Measurements from ENCODE around the gene TTBK1.

Gene TTBK1

DNA sequence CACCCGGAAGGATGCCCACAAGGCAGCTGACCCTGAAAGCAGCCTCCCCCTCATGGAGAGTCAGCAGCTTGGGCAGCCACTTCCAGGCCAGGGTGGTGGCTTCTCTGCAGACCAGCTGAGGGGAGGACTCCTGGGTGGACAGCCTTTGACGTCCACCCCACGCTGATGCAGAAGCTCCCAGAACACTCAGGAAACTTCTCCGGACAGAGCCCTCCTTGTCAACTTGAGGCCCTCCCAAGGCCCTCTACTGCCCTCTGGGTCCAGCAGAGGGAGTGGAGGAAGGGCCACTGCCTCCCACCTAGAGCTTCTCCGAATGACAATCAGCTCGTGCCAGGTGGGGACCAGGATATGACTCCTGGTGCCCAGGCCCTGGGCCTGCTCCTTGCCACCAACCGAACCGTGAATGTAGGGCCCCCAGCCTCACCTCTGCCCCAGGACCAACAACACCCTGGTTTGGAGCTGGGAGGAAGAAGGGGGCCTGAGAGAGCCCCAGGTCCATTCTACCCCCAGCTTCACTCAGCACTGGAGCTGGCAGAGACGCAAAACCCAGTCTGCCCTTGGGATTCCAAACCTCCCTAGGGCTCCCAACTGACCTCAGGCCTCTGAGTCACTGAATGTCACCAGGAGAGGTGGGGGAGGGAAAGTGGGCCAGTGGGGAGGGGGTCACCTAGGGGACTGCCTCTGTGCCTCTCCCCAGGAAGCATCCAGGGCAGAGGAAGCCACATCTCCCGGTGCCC lies 43.9 kb downstream of the TTBK1 start:
- TF ChIP-seq, protein P1, sequence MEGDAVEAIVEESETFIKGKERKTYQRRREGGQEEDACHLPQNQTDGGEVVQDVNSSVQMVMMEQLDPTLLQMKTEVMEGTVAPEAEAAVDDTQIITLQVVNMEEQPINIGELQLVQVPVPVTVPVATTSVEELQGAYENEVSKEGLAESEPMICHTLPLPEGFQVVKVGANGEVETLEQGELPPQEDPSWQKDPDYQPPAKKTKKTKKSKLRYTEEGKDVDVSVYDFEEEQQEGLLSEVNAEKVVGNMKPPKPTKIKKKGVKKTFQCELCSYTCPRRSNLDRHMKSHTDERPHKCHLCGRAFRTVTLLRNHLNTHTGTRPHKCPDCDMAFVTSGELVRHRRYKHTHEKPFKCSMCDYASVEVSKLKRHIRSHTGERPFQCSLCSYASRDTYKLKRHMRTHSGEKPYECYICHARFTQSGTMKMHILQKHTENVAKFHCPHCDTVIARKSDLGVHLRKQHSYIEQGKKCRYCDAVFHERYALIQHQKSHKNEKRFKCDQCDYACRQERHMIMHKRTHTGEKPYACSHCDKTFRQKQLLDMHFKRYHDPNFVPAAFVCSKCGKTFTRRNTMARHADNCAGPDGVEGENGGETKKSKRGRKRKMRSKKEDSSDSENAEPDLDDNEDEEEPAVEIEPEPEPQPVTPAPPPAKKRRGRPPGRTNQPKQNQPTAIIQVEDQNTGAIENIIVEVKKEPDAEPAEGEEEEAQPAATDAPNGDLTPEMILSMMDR (IDR thresholded peaks at IDR 0.05; ENCODE audit: insufficient read depth, low read length) = no peak
- TF ChIP-seq GABPA (IDR thresholded peaks at IDR 0.05; ENCODE audit: low read depth) (no peak), SPI1 (IDR thresholded peaks at IDR 0.05; ENCODE audit: borderline replicate concordance, low read depth) (no peak), POLR2AphosphoS5 (IDR thresholded peaks at IDR 0.05; ENCODE audit: low read depth) (no peak)
- TF ChIP-seq, protein P2, sequence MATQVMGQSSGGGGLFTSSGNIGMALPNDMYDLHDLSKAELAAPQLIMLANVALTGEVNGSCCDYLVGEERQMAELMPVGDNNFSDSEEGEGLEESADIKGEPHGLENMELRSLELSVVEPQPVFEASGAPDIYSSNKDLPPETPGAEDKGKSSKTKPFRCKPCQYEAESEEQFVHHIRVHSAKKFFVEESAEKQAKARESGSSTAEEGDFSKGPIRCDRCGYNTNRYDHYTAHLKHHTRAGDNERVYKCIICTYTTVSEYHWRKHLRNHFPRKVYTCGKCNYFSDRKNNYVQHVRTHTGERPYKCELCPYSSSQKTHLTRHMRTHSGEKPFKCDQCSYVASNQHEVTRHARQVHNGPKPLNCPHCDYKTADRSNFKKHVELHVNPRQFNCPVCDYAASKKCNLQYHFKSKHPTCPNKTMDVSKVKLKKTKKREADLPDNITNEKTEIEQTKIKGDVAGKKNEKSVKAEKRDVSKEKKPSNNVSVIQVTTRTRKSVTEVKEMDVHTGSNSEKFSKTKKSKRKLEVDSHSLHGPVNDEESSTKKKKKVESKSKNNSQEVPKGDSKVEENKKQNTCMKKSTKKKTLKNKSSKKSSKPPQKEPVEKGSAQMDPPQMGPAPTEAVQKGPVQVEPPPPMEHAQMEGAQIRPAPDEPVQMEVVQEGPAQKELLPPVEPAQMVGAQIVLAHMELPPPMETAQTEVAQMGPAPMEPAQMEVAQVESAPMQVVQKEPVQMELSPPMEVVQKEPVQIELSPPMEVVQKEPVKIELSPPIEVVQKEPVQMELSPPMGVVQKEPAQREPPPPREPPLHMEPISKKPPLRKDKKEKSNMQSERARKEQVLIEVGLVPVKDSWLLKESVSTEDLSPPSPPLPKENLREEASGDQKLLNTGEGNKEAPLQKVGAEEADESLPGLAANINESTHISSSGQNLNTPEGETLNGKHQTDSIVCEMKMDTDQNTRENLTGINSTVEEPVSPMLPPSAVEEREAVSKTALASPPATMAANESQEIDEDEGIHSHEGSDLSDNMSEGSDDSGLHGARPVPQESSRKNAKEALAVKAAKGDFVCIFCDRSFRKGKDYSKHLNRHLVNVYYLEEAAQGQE (IDR thresholded peaks at IDR 0.05; ENCODE audit: insufficient replicate concordance, low read depth) = no peak
- DNase-seq (ENCODE audit: low read depth in 1 of 2, low spot score in 1 of 2) = no peak
- peaks cover 28% of the 10 kb centered on the region for H3K27me3 ChIP-seq (ENCODE audit: insufficient read depth, poor library complexity, severe bottlenecking)
- no peak overlapping the region for H3K27ac ChIP-seq (replicated peaks)
- H3K4me3 ChIP-seq (replicated peaks; ENCODE audit: insufficient read depth, low read length) = no peak overlapping the region

DNA sequence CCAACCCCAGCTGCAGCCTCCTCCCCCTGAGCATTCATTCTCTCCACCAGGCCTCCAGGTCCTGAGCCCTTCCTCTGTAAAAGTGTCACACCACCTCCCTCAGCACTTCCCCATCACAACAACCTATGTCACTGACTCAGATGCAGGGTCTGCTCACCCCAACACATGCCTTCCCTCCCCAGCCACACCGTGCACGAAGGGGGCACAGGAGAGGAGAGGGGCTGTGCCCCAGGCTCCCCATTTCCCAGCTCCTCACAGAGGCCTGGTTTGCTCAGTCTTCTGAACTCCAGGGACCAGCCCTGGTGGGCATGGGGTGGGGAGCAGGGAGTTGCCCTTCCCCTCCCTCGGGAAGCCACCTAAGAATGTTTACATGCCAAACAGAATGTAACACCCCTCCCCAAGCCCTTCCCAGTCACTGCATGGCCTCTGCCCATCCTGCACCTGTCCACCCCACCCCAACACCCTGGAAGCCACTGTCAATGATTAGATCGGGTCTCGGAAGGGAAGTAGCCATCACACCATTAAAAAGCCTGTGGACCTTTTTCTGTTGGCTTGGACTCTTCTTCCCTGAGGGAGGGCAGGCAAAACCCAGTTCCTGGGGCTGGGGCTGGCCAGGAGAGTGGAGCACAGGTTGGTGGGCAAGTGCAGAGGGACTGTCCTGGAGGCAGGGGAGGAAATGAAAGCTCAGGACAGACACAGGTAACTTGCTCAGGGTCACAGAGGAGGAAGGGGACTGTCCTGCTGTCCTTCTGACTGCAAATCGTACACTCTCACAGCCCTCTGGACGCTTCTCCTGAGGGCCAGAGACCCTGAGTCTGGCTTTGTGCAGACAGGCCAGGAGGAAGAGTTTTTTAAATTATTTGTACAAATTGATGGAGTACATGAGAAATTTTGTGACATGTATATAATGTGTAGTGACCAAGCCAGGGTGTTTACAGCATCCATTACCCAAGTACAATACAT lies 44.7 kb downstream of the TTBK1 start:
- TF ChIP-seq, protein P1 (IDR thresholded peaks at IDR 0.05; ENCODE audit: insufficient read depth, low read length) = no peak
- TF ChIP-seq GABPA (IDR thresholded peaks at IDR 0.05; ENCODE audit: low read depth) = no peak
- no peak for TF ChIP-seq SPI1 (IDR thresholded peaks at IDR 0.05; ENCODE audit: borderline replicate concordance, low read depth)
- no peak for TF ChIP-seq POLR2AphosphoS5 (IDR thresholded peaks at IDR 0.05; ENCODE audit: low read depth)
- TF ChIP-seq, protein P2 (IDR thresholded peaks at IDR 0.05; ENCODE audit: insufficient replicate concordance, low read depth) = no peak
- DNase-seq (ENCODE audit: low read depth in 1 of 2, low spot score in 1 of 2) = no peak

DNA sequence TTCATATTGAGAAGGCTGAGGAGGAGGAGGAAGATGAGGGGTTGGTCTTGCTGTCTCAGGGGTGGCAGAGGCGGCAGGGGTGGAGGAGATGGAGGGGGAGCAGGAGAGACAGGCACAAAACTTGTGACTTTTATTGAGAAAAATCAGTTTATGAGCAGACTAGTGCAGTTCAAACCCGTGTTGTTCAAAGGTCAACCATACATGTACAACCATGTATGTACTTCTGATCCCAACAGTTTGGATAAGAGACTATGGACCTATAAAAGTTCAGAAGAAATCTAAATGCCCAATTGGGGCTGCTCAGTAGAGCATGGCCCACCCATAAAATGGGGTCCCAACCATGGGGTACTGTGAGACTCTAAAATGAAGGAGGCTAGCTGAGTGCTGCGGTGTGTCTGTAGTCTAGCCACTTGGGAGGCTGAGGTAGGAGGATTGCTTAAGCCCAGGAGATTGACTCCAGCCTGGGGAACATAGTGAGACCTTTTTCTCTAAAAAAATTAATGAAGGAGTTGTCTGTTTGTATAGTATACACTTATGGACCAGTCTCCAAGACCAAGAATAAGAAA lies 47.1 kb downstream of the TTBK1 start:
- TF ChIP-seq, protein P2 (IDR thresholded peaks at IDR 0.05; ENCODE audit: insufficient replicate concordance, low read depth) = no peak
- TF ChIP-seq SPI1 (IDR thresholded peaks at IDR 0.05; ENCODE audit: borderline replicate concordance, low read depth) = no peak
- TF ChIP-seq POLR2AphosphoS5 (IDR thresholded peaks at IDR 0.05; ENCODE audit: low read depth) = no peak
- no peak for TF ChIP-seq GABPA (IDR thresholded peaks at IDR 0.05; ENCODE audit: low read depth)
- TF ChIP-seq, protein P1 (IDR thresholded peaks at IDR 0.05; ENCODE audit: insufficient read depth, low read length) = no peak
- H3K27me3 ChIP-seq (ENCODE audit: insufficient read depth, poor library complexity, severe bottlenecking) = peaks cover 13% of the 10 kb centered on the region
- no peak overlapping the region for H3K4me3 ChIP-seq (replicated peaks; ENCODE audit: insufficient read depth, low read length)
- no peak for DNase-seq (ENCODE audit: low read depth in 1 of 2, low spot score in 1 of 2)
- H3K27ac ChIP-seq (replicated peaks) = no peak overlapping the region

More for the DNA sequence above, 44.7 kb downstream of the TTBK1 start:
- H3K27ac ChIP-seq (replicated peaks) = no peak overlapping the region
- no peak overlapping the region for H3K4me3 ChIP-seq (replicated peaks; ENCODE audit: insufficient read depth, low read length)
- H3K27me3 ChIP-seq (ENCODE audit: insufficient read depth, poor library complexity, severe bottlenecking) = peaks cover 25% of the 10 kb centered on the region
